ENCODE data around the gene MYO1E. TPM values are rescaled to one million over a fixed set of nuclear protein-coding genes. Genes with fewer than 3 reads are reported as not detected.

MYO1E gene
- total RNA-seq, 2 donors from 2014 or later = 47.8 to 65.6 TPM

- no peaks in the 10 kb centered on the region for H3K27me3 Mint-ChIP-seq (ENCODE audit: insufficient read depth)
- Histone ChIP-seq H3K27me3 (ENCODE audit: control insufficient read depth, insufficient read depth, low read length, poor library complexity, severe bottlenecking) (no peaks in the 10 kb centered on the region), H3K4me1 (ENCODE audit: control insufficient read depth, insufficient read depth, low read length) (no peaks in the 10 kb centered on the region), H3K27ac (ENCODE audit: low read depth, low read length) (no peak overlapping the region), H3K4me3 (ENCODE audit: low read length) (no peak overlapping the region), H3K9ac (ENCODE audit: extremely low read depth, low read length, poor library complexity, severe bottlenecking) (no peak overlapping the region), H3K9me3 (ENCODE audit: control insufficient read depth, low read length) (no peaks in the 10 kb centered on the region), H3K36me3 (ENCODE audit: control insufficient read depth, insufficient read depth, low read length) (no peaks in the 10 kb centered on the region)
- peaks cover 11% of the 10 kb centered on the region for H3K9me3 Mint-ChIP-seq
- H3K27ac Mint-ChIP-seq = no peak overlapping the region
- H3K4me1 Mint-ChIP-seq = peaks cover 23% of the 10 kb centered on the region
- DNase-seq = no peak
- no peak for TF ChIP-seq CTCF (conservative IDR thresholded peaks at IDR 0.05)
- H3K36me3 Mint-ChIP-seq (ENCODE audit: low read depth) = peaks cover 5% of the 10 kb centered on the region
- no peak overlapping the region for H3K4me3 Mint-ChIP-seq
- WGBS, 2 experiments (ENCODE audit: insufficient coverage in 1 of 2, insufficient read length in 1 of 2) = 91% methylated on average over 3 of the region's 3 CpGs
Measured at GRCh38 chr15:59334076-59334415, 38.6 kb downstream of the MYO1E start.

GRCh38 chr15:59333401-59334075 lies 39.1 kb downstream of the MYO1E start:
- Histone ChIP-seq H3K4me1 (ENCODE audit: control insufficient read depth, insufficient read depth, low read length) (no peaks in the 10 kb centered on the region), H3K9me3 (ENCODE audit: control insufficient read depth, low read length) (no peaks in the 10 kb centered on the region), H3K27ac (ENCODE audit: low read depth, low read length) (no peak overlapping the region), H3K36me3 (ENCODE audit: control insufficient read depth, insufficient read depth, low read length) (no peaks in the 10 kb centered on the region), H3K4me3 (ENCODE audit: low read length) (no peak overlapping the region), H3K9ac (ENCODE audit: extremely low read depth, low read length, poor library complexity, severe bottlenecking) (no peak overlapping the region), H3K27me3 (ENCODE audit: control insufficient read depth, insufficient read depth, low read length, poor library complexity, severe bottlenecking) (no peaks in the 10 kb centered on the region)
- Mint-ChIP-seq H3K27ac (no peak overlapping the region), H3K4me3 (no peak overlapping the region), H3K4me1 (peaks cover 23% of the 10 kb centered on the region), H3K27me3 (ENCODE audit: insufficient read depth) (no peaks in the 10 kb centered on the region), H3K9me3 (peaks cover 9% of the 10 kb centered on the region), H3K36me3 (ENCODE audit: low read depth) (peaks cover 4% of the 10 kb centered on the region)
- no peak for TF ChIP-seq CTCF (conservative IDR thresholded peaks at IDR 0.05)
- 92 to 100% methylated on average over 5 to 6 of the region's 6 CpGs for WGBS, 2 experiments (ENCODE audit: insufficient coverage in 1 of 2, insufficient read length in 1 of 2)
- no peak for DNase-seq

- Mint-ChIP-seq H3K36me3 (ENCODE audit: low read depth) (no peaks in the 10 kb centered on the region), H3K4me3 (no peak overlapping the region), H3K27ac (no peak overlapping the region), H3K9me3 (no peaks in the 10 kb centered on the region), H3K4me1 (peaks cover 23% of the 10 kb centered on the region), H3K27me3 (ENCODE audit: insufficient read depth) (no peaks in the 10 kb centered on the region)
- H3K4me1 ChIP-seq (ENCODE audit: control insufficient read depth, insufficient read depth, low read length) = no peaks in the 10 kb centered on the region
- no peaks in the 10 kb centered on the region for H3K36me3 ChIP-seq (ENCODE audit: control insufficient read depth, insufficient read depth, low read length)
- WGBS, 2 experiments (ENCODE audit: insufficient coverage in 1 of 2, insufficient read length in 1 of 2) = 92 to 94% methylated on average over 2 to 4 of the region's 5 CpGs
- H3K27ac ChIP-seq (ENCODE audit: low read depth, low read length) = no peak overlapping the region
- no peak overlapping the region for H3K9ac ChIP-seq (ENCODE audit: extremely low read depth, low read length, poor library complexity, severe bottlenecking)
- no peaks in the 10 kb centered on the region for H3K27me3 ChIP-seq (ENCODE audit: control insufficient read depth, insufficient read depth, low read length, poor library complexity, severe bottlenecking)
- H3K9me3 ChIP-seq (ENCODE audit: control insufficient read depth, low read length) = no peaks in the 10 kb centered on the region
- no peak for DNase-seq
- TF ChIP-seq CTCF (conservative IDR thresholded peaks at IDR 0.05) = no peak
- no peak overlapping the region for H3K4me3 ChIP-seq (ENCODE audit: low read length)
Measured at GRCh38 chr15:59332009-59332408, 40.7 kb downstream of the MYO1E start.
